HG03159 (cell line): ENCODE results near the gene RFX2.
"Not testable (repeated sequence)": the region's sequence is repeated elsewhere in the genome, so short reads cannot be mapped to it uniquely, and the experiment has no call there.

ENCODE experiments used
- ATAC-seq: cut with Tn5 transposase; IDR thresholded peaks from one replicate; pipeline ENCODE4 v1.9.1; 2021; ENCODE audit warnings: mild to moderate bottlenecking, moderate library complexity; ENCODE audit not compliant: unreplicated experiment

RFX2 gene

GRCh38 chr19:5974721-5975387, 135.4 kb downstream of the RFX2 start:
- ATAC-seq = no peak

GRCh38 chr19:5973867-5974635, 136.2 kb downstream of the RFX2 start:
- ATAC-seq = no peak

GRCh38 chr19:5973376-5973775, 136.9 kb downstream of the RFX2 start:
- no peak for ATAC-seq

GRCh38 chr19:5972355-5972731, 138.0 kb downstream of the RFX2 start:
- no peak for ATAC-seq

- ATAC-seq = no peak
These were observed 138.5 kb downstream of the RFX2 start for GRCh38 chr19:5971714-5972354.

GRCh38 chr19:5969476-5969875, 140.8 kb downstream of the RFX2 start:
- no peak for ATAC-seq

- ATAC-seq = no peak
These were observed 141.6 kb downstream of the RFX2 start for GRCh38 chr19:5968431-5969373.

GRCh38 chr19:5967994-5968430, 142.3 kb downstream of the RFX2 start:
- no peak for ATAC-seq

GRCh38 chr19:5967571-5967970, 142.7 kb downstream of the RFX2 start:
- no peak for ATAC-seq

GRCh38 chr19:5966941-5967340, 143.4 kb downstream of the RFX2 start:
- no peak for ATAC-seq

GRCh38 chr19:5966215-5966614, 144.1 kb downstream of the RFX2 start:
- ATAC-seq = no peak

GRCh38 chr19:5964816-5965565, 145.3 kb downstream of the RFX2 start:
- ATAC-seq = no peak

GRCh38 chr19:5963855-5964254, 146.4 kb downstream of the RFX2 start:
- no peak for ATAC-seq

- not testable (repeated sequence) for ATAC-seq
These were observed 147.0 kb downstream of the RFX2 start for GRCh38 chr19:5963259-5963658.

GRCh38 chr19:5961969-5962945, 148.0 kb downstream of the RFX2 start:
- no peak for ATAC-seq

GRCh38 chr19:5961641-5961968, 148.7 kb downstream of the RFX2 start:
- ATAC-seq = not testable (repeated sequence)

- no peak for ATAC-seq
These were observed 150.0 kb downstream of the RFX2 start for GRCh38 chr19:5960005-5961001.
